GM21528 (cell line): ENCODE data around the gene ADH5.
"Not testable (repeated sequence)": the region's sequence is repeated elsewhere in the genome, so short reads cannot be mapped to it uniquely, and the experiment has no call there.

Source experiments
- ATAC-seq: cut with Tn5 transposase; IDR thresholded peaks from one replicate; pipeline ENCODE4 v1.9.1; 2021; ENCODE audit warnings: mild to moderate bottlenecking, moderate library complexity; ENCODE audit not compliant: unreplicated experiment, low FRiP score

ADH5 gene

GRCh38 chr4:99038213-99038612, 50.4 kb downstream of the ADH5 start:
- ATAC-seq = no peak

GRCh38 chr4:99033956-99034355, 54.6 kb downstream of the ADH5 start:
- ATAC-seq = no peak

GRCh38 chr4:99029852-99030251, 58.7 kb downstream of the ADH5 start:
- ATAC-seq = no peak

GRCh38 chr4:99029018-99029735, 59.4 kb downstream of the ADH5 start:
- peak; percentile 46 for ATAC-seq

- no peak for ATAC-seq
Measured at GRCh38 chr4:99028187-99028586, 60.4 kb downstream of the ADH5 start.

GRCh38 chr4:99027304-99027703, 61.3 kb downstream of the ADH5 start:
- no peak for ATAC-seq

GRCh38 chr4:99025506-99025905, 63.1 kb downstream of the ADH5 start:
- ATAC-seq = no peak

GRCh38 chr4:99024481-99025275, 63.9 kb downstream of the ADH5 start:
- no peak for ATAC-seq

GRCh38 chr4:99023800-99024251, 64.8 kb downstream of the ADH5 start:
- not testable (repeated sequence) for ATAC-seq

- ATAC-seq = no peak
Measured at GRCh38 chr4:99022566-99022965, 66.0 kb downstream of the ADH5 start.

GRCh38 chr4:99021386-99021785, 67.2 kb downstream of the ADH5 start:
- no peak for ATAC-seq
